GM21423 (cell line): ENCODE data around the gene HGF.

Experiments
- ATAC-seq: cut with Tn5 transposase; IDR thresholded peaks from one replicate; pipeline ENCODE4 v1.9.1; 2021; ENCODE audit warnings: mild to moderate bottlenecking, moderate library complexity; ENCODE audit not compliant: unreplicated experiment

The HGF gene

DNA sequence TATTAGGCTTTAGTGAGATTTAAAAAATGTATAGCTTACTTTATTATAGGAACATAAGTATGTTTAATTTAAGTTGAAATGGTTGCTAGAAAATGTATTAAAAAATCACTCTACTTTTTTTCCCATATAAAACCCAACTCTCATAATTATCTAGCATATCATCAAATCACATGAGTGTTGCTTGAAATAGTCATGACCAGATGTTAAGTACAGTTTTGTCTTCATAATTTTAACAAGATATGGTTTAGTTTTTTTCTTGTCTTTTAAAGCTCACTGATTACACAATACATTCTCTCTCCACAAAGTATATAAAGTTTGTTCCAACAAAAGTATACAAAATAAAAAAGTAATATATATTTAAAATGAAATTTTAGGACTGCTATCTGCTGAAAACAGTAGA, 82.8 kb downstream of the HGF start:
- no peak for ATAC-seq

DNA sequence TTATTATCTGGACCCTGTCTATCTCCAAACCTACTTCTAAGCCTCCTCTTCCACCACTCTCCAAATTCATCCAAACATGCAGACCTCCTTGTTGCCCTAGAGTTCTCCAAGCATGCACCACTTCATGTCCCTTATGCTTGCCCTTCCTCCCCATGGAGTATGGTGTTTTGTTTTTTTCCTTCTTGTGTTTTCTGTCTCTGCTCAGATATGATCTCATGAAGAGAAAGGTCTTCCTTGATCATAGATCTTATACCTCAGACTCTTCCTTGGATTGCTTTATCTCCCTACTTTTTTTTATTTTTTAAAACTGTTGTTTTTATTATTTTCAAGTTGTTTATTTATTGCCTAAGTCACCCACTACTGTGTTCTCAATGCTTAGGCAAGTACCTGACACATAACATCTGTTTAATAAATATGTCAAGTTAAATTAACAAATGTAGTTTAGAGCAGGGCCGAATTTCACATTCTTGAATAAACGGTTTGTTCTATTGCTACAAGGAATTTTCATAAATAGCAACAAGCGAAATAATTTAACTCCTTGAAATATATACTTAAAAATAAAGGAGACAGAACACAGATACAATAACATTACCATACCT, 84.5 kb downstream of the HGF start:
- ATAC-seq: no peak

DNA sequence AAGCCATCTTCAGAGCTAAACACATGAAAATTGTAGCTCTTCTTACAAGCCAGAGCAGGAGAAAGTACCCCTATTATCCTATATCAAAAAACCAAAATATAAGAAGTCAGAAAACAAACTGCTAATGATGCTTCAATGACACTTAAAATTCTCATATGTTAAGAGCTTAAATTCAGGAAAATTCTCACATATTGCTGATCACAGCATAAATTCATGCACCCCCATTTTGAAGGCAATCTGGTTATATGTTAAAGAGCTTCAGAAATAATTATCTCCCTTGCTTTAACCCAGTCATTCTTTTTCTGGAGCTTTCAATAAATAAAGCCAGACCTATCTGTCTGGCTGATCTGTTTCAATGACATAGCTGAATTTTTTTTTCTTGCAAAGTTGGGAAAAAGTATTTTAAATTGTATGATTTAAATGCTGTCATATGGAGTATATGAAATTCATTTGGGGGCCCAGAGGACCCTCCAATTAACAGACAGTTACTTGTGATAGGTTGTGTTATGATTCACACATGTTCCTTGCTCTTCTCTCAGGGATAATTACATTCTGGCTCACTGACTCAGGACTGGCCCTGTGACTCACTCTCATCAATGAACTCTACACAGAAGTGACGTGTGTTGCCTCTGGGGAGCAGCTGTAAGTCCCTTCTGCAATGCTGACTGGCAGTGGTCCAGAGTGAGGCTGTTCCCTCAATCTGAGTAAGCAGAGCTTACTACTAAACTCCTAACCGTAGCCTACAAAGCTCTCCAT, 85.2 kb downstream of the HGF start:
- peak; percentile 88 for ATAC-seq

DNA sequence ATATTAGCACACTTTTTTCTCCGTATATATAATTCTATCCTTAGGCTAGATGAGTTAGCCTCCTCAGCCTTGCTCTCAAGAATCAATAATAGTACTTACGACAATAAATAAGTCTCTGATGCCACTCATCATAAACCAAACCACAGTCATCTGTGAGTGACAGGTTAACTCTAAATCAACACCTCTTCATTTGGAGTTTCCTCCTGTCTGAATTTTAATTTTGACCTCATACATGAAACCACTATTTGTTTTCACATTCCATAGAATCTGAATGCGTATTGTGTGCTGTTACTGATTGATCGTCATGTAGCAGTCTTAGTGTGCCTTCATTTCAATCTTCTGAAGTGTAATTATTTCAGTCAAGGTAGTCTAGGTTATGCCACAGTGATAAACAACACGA, 85.8 kb downstream of the HGF start:
- no peak for ATAC-seq

DNA sequence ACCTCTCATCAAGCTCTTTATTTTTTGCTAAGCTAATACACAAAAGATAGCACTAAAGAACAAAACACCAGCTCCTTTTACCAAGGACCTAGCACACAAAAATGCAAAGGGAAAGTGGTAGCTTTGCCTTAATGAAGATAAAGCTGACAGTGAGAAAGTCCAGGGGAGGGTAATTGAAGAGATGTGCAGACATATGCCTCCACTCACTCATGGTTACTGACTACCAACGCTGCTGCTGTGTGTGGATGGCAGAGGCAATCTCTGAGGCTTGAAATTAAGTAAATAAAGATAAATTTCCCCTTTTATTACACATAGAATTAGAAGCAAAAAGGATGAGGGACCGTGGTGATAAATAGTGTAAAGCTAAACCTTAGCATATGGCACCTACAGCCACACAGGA, 87.0 kb downstream of the HGF start:
- ATAC-seq: no peak

GRCh38 chr7:81680120-81680519, 89.7 kb downstream of the HGF start:
- no peak for ATAC-seq

GRCh38 chr7:81676813-81677212, 93.0 kb downstream of the HGF start:
- ATAC-seq: no peak

DNA sequence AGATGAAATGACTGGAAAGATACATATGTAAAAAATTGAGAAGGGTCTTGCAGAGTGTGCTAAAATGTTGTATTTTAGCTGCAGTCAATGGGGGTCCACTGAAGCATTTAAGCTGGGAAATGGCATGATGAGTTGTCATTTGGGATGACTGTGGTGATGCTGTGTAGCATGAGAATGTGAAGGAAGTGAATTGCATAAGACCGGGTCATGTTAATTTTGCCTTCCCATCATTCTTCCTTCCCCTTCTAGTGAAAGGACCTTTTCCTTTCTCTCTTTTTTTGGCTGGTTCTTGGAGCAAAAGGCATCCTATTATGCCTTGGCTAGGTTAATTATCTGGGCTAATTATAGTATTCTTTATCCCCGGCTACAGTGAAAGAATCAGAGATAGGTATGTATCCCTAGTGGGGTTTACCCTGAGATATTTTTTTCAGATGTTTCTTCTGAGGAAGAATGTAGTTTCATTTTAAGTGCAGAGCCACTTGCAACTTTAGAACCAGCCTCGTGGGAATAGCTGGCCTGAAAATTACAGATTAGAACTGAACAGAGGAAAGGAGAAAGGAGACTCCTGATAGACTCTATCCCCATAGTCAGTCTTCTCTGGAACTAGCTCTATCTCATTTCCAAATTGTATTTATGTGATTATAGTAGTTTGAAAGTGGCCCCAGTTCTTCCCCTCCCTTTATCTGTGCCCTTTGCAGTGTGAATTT, 93.6 kb downstream of the HGF start:
- ATAC-seq: no peak

DNA sequence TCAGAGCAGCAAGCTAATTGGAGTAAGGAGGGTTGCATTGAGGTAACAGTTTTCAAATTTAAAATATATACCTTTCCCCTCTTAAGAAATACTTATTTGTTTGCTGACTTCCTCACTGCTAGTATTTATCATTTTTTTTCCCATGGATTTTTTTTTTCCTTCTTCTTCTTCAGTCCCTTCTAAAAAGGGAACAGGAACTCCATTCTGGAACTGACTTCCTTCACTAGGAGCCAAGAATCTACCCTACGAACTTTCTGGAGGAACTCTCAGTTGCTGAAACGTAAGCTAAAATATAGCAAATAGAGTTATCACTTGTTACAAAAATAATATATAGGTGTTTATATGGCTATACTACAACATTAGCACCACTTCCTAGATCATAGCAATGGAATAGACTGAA, 95.4 kb downstream of the HGF start:
- ATAC-seq: no peak

DNA sequence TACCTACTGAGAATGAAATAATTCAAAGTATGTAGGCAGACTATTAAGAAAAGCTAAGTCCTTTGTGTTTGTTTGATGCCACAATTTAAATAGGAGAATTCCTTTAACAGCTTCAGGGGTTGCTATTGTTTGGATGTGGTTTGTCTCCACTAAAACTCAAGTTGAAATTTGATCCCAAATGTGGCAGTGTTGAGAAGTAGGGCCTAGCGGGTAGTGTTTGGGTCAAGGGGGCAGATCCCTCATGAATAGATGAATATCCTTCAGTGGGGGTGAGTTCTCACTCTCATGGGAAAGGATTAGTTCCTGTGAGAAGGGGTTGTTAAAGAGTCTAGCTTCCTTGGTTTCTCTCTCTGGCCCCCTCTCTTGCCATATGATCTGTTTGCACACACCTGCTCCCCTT, 97.0 kb downstream of the HGF start:
- ATAC-seq: no peak

- ATAC-seq: no peak
Observed at GRCh38 chr7:81669476-81670105, 100.3 kb downstream of the HGF start.

DNA sequence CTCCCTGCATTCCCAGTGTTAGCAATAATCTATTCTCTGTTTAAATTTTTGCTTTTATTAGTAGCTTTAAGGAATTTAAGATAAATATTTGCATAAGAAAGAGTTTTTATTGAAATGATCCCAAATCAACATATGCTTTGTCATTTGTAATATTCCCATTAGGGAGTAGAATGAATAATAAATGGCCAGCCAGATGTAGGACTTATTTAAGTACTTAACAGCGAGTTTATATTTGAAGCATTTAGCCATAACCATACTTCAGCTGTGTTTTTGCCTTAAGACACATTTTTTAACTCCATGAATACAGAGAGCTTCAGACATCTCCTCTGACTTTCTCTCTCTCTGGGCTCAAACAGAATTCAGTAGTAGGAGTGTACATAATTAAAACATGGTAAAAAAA, 103.6 kb downstream of the HGF start:
- ATAC-seq: no peak

- ATAC-seq: no peak
Observed at GRCh38 chr7:81665236-81665635, 104.6 kb downstream of the HGF start.

GRCh38 chr7:81664304-81664703, 105.5 kb downstream of the HGF start:
- ATAC-seq: no peak

GRCh38 chr7:81662531-81662930, 107.3 kb downstream of the HGF start:
- ATAC-seq: no peak

- ATAC-seq: no peak
Observed at GRCh38 chr7:81659697-81660395, 110.0 kb downstream of the HGF start.

- no peak for ATAC-seq
Observed at GRCh38 chr7:81657551-81657950, 112.3 kb downstream of the HGF start.

DNA sequence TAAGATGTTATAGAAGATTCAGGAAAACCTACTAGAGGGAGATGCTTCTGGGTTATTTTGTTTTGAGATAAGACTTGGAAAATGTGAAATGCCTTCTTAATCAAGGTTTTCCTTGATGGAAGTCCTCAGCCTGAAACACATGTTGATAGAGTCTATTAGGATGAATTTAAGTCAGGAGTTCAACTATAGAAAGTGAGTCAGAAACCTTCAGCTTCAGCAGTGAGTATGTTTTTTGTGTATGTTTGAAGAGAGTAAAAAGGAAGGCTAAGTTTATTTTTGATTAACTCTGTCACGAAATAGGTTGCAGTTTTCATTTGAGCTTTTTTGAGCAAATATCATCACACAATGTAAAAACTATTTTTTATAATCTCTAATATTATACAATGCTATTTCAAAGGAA, 114.6 kb downstream of the HGF start:
- ATAC-seq: no peak

DNA sequence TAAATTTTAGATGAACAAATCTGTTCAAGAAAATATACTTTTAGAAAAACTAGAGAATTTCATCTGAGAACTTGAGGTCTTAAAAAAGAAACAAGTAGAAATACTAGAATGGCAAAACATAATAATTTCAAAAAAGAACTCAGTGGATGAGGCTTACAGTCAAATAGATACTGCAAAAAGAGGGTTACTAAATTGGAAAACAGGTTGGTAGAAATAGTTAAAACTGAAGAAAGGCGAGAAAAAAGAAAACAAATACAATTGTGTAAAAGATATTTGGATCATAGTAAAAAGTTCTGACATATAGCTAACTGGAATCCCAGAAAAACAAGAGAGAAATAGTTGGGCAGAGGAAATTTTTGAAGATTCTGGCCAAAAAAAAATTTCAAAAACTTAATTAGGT, 117.6 kb downstream of the HGF start:
- ATAC-seq: no peak
